Parathyroid adenoma (tissue), 2 donors: Measurements from ENCODE around the gene TTC39C.

Experiments
- H2AFZ ChIP-seq: fragments of 300-600 bp; sonication (generic); one replicate; pipeline ENCODE4 v1.7.0; 2017; ENCODE audit warnings: antibody characterized with exemption, mild to moderate bottlenecking
- H3K27ac ChIP-seq: fragments of 300-600 bp; sonication (generic); one replicate; pipeline ENCODE4 v1.7.0; 2017
- H3K27me3 ChIP-seq: fragments of 300-600 bp; sonication (generic); one replicate; pipeline ENCODE4 v1.7.0; 2017; ENCODE audit warnings: low read length; ENCODE audit not compliant: control insufficient read depth, insufficient read depth
- H3K36me3 ChIP-seq: fragments of 300-600 bp; sonication (generic); one replicate; pipeline ENCODE4 v1.7.0; 2017; ENCODE audit warnings: low read length; ENCODE audit not compliant: control insufficient read depth, insufficient read depth
- H3K4me1 ChIP-seq: fragments of 300-600 bp; sonication (generic); one replicate; pipeline ENCODE4 v1.7.0; 2017; ENCODE audit warnings: control low read depth
- H3K4me2 ChIP-seq: fragments of 300-600 bp; sonication (generic); one replicate; pipeline ENCODE4 v1.7.0; 2017; ENCODE audit warnings: low read length
- H3K4me3 ChIP-seq: fragments of 300-600 bp; sonication (generic); one replicate; pipeline ENCODE4 v1.7.0; 2017; ENCODE audit warnings: low read depth, low read length
- H3K79me2 ChIP-seq: fragments of 300-600 bp; sonication (generic); one replicate; pipeline ENCODE4 v1.7.0; 2017; ENCODE audit warnings: control low read depth
- H3K9ac ChIP-seq: fragments of 300-600 bp; sonication (generic); one replicate; pipeline ENCODE4 v1.7.0; 2017; ENCODE audit warnings: mild to moderate bottlenecking
- H3K9me3 ChIP-seq: fragments of 300-600 bp; sonication (generic); one replicate; pipeline ENCODE4 v1.7.0; 2017; ENCODE audit warnings: low read length; ENCODE audit not compliant: control insufficient read depth
- CTCF ChIP-seq: fragments of 300-600 bp; sonication (generic); IDR thresholded peaks from one replicate; pipeline ENCODE4 v1.7.0; 2017; ENCODE audit warnings: antibody characterized with exemption, mild to moderate bottlenecking
- donor health status: primary hyperparathyroidism.

The TTC39C gene

GRCh38 chr18:24049142-24049541 lies 34.6 kb downstream of the TTC39C start:
- H3K9ac ChIP-seq, result no peak overlapping the region
- H3K4me2 ChIP-seq, result no peak overlapping the region
- no peaks in the 10 kb centered on the region for H3K27me3 ChIP-seq
- H3K79me2 ChIP-seq, result no peaks in the 10 kb centered on the region
- no peaks in the 10 kb centered on the region for H3K4me1 ChIP-seq
- H3K9me3 ChIP-seq, result no peaks in the 10 kb centered on the region
- no peaks in the 10 kb centered on the region for H3K36me3 ChIP-seq
- H3K4me3 ChIP-seq, result no peak overlapping the region
- no peak for TF ChIP-seq CTCF
- no peak overlapping the region for H2AFZ ChIP-seq
- no peak overlapping the region for H3K27ac ChIP-seq

- Histone ChIP-seq H3K27ac (no peak overlapping the region), H3K4me3 (no peak overlapping the region)
These were observed 36.7 kb downstream of the TTC39C start for GRCh38 chr18:24051031-24051947.

GRCh38 chr18:24052053-24052452 lies 37.5 kb downstream of the TTC39C start:
- no peak overlapping the region for H3K9ac ChIP-seq
- no peaks in the 10 kb centered on the region for H3K27me3 ChIP-seq
- H3K79me2 ChIP-seq, result no peaks in the 10 kb centered on the region
- H3K27ac ChIP-seq, result no peak overlapping the region
- H3K9me3 ChIP-seq, result no peaks in the 10 kb centered on the region
- no peak overlapping the region for H3K4me3 ChIP-seq
- no peaks in the 10 kb centered on the region for H3K4me1 ChIP-seq
- no peak for TF ChIP-seq CTCF
- no peaks in the 10 kb centered on the region for H3K36me3 ChIP-seq
- no peak overlapping the region for H3K4me2 ChIP-seq
- H2AFZ ChIP-seq, result no peak overlapping the region

More at GRCh38 chr18:24051031-24051947, 36.7 kb downstream of the TTC39C start:
- TF ChIP-seq CTCF, result no peak
- Histone ChIP-seq H3K79me2 (no peaks in the 10 kb centered on the region), H3K36me3 (no peaks in the 10 kb centered on the region), H3K27me3 (no peaks in the 10 kb centered on the region), H2AFZ (no peak overlapping the region), H3K9me3 (no peaks in the 10 kb centered on the region), H3K4me1 (no peaks in the 10 kb centered on the region), H3K4me2 (no peak overlapping the region), H3K9ac (no peak overlapping the region)

- Histone ChIP-seq H3K27me3 (no peaks in the 10 kb centered on the region), H3K9ac (no peak overlapping the region), H3K36me3 (no peaks in the 10 kb centered on the region), H3K9me3 (no peaks in the 10 kb centered on the region), H3K27ac (no peak overlapping the region), H3K4me2 (no peak overlapping the region), H3K79me2 (no peaks in the 10 kb centered on the region), H3K4me1 (no peaks in the 10 kb centered on the region), H3K4me3 (no peak overlapping the region), H2AFZ (no peak overlapping the region)
- no peak for TF ChIP-seq CTCF
These were observed 38.7 kb downstream of the TTC39C start for GRCh38 chr18:24053211-24053610.

GRCh38 chr18:24054130-24054529 lies 39.6 kb downstream of the TTC39C start:
- TF ChIP-seq CTCF, result no peak
- Histone ChIP-seq H3K4me3 (no peak overlapping the region), H3K4me1 (no peaks in the 10 kb centered on the region), H3K79me2 (no peaks in the 10 kb centered on the region), H3K4me2 (no peak overlapping the region), H3K27me3 (no peaks in the 10 kb centered on the region), H3K27ac (no peak overlapping the region), H3K9ac (no peak overlapping the region), H3K36me3 (no peaks in the 10 kb centered on the region), H3K9me3 (no peaks in the 10 kb centered on the region), H2AFZ (no peak overlapping the region)
